CD4-positive, alpha-beta T cell treated with Interferon alpha-2 for 1 hour (primary cell): ENCODE data around the gene RHEB.

Source experiments
- DNase-seq, 2 donors: peaks; one replicate each; pipeline ENCODE4 v3.0.0-alpha.2; 2020 to 2022

Gene RHEB

DNA sequence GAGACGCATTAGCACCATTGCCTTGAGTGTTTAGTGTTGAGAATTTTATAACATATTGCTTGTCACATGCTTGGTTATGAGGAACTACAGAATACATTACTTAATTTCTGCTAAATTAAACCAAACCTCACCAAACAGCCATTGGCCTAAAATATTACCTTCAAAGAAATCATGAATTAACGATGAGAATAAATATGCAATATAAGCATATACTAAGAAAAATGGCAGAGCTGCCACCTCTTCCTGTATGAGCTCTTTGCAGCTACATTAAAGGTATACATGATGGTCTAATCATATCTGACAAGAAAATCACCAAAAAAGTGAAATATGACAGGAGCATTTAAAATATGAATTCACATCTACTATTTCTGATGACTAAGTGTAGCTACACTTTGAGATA lies 5.2 kb upstream of the RHEB start:
- no peak for DNase-seq

DNA sequence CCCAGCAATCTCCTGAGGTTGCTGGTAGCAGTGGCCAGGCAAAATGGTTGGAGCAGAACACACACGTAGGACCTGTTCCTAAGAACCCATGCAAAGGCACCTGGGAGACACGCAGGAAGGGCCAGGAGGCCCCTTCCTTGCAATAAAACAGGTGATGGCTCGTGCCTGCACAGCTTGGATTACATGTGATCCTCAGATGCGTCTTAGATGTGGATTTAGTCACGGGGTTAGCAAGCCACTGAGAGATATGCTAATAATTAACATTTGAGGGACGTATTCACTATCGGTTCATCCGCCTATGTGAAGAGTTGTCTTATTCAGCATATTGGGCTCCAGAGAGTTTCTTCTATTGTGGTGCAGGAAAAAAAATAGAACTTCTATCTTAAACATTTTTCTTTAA lies 4.6 kb upstream of the RHEB start:
- DNase-seq = no peak

DNA sequence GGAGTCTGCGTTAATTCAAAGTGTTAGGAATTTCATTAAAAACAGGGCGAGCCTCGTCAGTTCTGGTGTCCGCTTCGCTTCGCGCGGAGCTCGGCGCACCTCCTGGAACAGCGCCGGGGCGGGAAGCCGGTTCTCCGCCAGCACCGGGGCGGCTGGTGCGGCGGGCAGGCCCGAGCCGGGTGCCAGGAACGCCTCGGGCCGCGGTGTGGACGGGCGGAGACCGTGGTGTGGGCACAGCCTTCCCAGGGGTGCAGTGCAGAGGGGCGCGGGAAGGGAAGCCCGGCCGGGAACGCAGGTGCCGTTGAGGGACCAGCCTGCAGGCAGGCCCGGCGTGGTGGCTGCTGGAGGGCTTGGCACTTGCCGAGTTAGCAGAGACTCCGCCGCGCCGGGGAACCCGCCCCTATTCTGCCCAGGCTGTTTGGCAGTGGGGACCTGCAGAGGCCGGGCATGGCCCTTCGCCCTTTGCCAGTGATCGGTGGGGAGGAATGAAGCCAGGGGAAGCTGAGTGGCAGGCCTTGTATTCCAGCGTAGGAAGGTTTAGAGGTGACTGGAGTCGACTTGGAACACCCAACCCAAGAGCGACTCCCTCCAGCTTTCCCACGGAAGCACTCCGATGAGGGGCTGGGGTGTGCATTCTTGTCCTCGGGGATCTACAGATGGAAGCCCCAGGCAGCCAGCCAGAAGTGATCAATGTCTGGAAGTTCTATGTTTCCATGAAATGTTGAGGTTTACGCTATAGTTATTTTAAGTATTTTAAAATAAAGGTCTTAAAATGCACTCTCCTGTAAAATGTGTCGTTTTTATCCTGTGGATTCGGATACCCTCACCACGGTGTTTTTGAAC lies 945 bp upstream of the RHEB start:
- DNase-seq = peak; percentile 14 to 22

DNA sequence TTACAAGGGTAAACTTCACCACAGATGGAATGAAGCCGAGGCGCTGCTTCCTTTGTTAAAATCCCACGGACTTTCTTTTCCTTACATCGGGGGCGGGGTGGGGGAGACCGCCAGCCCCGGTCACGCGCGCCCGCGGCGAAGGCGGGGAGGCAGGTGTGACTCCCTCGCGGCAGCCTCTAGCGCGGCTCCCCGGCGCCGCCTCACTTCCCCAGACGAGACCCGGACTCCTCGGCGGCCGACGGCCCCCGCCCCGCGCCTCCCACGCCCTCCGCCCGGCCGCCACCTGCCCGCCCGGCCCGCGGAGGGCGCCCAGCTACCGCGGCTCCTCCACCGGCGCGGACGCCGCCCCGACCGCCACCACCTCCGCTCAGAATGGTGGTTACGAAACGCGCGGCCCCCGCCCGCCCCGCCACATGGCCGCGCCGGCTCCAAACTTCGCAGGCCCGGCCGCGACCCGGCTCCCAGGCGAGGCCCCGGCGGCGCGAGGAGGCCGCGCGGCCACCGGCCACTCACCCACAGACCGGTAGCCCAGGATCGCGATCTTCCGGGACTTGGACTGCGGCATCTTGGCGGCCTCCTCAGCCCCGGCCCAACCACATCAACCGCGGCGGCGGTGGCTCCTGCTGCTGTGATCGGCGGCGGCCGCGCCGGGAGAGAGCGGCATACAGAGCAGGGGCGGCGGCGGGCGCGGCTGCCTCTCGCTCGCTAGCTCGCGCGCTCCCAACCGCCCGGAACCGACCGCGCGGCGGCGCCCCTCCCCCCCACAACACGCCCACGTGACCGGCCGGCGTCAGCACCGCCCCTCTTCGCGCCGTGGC lies 539 bp downstream of the RHEB start:
- peak; percentile 52 to 67 for DNase-seq

DNA sequence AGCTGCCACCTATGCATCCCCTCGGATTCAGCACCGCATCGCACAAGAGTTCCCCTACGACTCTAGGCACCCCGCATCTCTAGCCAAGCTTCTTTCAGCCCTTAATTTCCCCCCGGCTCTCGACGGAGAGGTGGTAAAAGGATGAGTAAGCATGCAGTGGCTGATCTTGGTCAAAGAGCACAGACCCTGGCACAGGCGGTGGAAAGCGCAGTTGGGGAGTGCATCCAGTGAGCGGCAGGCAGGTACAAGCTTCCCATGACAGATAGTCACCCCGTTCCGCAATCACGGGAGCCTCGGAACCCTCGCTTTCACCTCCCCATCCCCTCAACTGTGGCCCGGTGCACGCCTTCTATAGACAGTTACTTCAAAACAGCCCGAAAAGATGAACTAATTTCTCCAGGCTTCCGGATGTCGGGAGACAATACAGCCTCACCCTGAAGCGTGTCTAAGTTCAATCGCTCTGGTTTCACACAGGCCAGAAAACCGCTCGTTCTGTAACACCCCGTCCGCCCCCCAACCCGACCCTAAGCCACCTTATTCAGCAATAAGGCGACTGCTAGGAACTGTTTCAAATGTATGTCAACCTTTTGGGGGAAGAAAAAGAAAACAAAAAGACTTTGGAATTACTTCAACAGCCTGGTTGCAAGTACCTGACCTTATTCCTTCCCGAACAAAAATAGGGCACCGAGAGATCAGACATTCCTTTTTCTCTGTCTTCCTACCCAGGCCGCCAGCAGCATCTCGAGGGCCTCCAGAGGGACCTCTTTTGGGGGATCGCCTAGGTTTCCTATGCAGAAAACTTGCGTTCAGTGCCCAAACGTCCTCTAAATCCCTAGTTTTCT lies 1.4 kb downstream of the RHEB start:
- peak; percentile 30 to 46 for DNase-seq

DNA sequence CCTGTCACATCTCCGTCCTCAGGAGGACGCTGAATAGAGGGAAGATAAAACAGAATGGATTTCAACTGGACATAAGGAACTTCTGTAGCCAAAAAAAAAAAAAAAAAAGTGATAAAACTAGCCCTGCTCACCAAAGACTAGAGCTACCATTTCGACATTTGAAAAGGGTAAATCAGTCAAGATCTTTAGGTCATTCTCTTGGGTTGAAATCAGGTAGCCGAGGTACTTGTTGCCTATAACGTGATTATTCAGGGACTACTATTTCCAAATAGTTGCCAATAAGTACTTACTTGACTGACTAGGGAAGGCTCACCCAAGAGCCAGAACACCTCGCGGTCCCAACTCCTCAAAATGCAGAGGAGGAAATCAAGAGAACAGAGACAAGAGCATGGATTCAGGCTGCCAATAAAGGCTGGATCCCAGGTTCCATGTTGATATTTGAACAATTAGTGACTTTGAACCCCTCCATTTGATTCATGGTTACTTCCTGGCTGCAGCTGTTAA lies 2.0 kb downstream of the RHEB start:
- no peak for DNase-seq

DNA sequence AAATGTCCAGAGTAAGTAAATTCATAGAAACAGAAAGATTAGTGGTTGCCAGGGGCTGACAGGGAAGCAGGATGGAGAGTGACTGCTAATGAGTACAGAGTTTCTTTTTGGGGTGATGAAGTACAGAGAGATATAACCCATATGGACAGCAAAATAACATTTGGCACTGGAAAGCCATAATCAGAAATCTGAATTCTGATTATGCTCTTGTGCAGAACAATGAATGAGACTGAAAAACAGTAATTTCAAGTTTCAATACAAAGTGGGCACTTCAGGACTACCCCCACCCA lies 4.5 kb downstream of the RHEB start:
- DNase-seq = no peak

DNA sequence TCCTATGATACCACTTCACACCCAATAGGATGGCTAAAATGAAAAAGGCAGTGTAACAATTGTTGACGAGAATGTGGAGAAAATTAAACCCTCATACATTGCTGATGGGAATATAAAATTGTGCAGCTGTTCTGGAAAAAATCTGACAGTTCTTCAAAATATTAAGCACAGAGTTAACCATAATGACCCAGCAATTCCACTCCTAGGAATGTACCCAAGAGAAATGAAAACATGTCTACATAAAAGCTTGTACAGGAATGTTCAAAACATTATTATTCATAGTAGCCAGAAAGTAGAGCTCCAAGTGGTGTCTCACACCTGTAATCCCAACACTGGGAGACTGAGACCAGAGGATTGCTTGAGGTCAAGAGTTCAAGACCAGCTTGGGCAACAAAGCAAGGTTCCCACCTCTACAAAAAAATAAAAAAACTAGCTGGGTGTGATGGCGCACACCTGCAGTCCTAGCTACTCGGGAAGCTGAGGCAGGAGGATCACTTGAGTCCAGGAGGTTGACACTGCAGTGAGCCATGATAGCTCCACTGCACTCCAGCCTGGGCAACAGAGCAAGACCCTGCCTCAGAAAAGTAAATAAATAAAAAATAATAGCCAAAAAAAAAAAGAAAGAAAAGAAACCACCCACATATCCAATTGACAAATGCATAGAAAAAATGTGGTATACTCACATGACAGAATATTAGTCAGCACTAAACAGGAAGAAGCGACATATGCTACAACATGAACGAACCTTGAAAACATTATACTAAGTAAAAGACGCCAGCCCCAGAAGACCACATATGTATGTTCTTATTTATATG lies 5.0 kb downstream of the RHEB start:
- no peak for DNase-seq

DNA sequence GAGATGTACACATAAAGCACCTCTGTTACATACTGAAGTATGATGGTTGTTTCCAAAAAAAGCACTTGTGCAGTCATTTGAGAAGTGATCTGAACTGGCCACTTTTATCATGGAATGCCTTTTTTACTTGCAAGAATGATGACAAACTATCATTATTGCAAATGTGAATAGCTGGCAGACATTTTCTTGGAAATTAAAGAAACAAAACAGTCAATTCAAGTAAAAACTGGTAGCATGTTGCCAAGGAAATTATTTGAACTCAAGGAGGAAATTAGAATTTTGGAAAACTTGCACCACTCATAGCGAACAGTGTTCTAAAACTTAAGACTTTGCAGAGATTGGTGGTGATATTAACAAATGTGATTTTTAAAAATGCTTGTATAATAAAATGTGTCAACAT lies 6.6 kb downstream of the RHEB start:
- DNase-seq = no peak

DNA sequence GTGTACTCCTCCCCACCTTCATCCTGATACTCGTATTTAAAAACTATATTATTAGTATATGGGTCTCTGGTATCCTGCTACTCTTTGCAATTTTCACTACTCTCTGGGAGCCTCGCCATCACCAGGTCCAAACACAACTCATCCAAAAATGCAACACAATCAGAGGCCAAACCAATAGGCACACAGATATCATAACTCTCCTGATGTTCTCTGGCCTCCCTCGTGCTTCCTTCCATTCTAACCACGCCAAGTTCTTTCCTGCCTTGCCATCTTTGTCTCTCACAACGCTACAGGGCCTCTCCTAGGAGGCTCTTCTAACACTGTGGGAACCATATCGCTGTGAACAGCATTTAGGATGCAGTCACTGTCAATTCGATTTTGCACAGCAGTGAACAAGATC lies 7.3 kb downstream of the RHEB start:
- no peak for DNase-seq

DNA sequence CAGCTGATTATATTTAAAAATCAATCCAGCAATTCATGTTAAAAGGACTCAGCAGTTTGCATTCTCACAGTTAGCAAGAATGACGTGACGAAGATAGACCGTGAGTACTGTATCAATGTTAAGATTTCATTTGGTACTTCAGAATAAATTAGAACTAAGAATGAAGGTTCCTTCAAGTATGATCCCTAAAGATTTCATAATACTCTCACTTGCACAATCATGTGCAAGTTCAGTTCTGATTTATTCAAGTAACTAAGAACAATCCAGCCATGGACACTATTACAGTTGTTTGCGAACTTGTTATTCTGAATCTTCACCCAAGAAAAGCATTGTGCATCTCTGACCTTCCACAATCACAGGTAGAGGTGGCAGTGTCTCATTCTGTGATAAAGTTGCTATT lies 7.7 kb downstream of the RHEB start:
- no peak for DNase-seq

DNA sequence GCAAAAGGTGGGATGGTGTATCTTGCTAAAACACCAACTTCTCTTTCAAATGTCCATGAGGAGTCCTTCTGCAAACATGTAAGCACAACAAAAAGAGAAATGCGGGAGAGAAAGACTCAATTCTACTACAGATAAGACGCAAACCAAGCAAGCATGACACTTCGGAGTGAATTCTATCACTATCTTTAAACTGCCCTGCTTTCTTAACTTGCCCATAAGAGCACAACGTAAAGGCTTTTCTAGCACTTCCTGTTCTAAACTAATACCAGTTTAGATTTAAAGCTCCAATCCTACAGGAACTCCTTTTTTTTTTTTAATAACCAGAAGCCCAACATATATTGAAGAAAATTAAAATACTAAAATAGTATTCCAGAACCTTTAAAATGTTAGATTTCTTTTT lies 8.4 kb downstream of the RHEB start:
- DNase-seq = no peak

DNA sequence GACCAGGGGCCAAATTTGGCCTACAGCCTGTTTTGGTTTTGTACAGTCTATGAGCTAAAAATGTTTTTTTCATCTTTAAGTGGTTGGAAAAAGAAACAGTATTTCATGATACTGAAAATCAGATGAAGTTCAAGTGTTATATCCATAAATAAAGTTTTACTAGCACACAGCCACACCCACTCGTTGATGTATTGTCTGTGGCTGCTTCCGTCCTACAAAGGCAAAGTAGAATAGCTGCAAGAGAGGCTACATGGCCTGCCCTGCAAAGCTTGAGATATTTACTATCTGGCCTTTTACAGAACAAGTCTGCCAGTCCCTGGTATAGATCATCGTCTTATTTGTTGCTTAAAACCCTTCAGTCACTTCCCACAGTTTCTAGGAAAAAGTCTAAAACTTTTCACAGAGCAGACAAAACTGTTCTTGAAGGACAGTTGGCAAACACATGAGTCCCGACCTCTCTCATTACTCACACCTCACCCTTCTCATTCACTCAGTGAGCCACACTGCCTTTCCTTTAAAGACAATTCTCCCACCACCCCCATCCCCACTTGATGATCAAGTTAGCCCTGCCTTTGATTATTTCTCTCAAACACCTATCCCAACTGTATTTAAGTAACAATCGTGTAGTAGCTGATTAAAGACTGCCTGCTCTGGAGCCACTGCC lies 9.9 kb downstream of the RHEB start:
- DNase-seq = no peak

DNA sequence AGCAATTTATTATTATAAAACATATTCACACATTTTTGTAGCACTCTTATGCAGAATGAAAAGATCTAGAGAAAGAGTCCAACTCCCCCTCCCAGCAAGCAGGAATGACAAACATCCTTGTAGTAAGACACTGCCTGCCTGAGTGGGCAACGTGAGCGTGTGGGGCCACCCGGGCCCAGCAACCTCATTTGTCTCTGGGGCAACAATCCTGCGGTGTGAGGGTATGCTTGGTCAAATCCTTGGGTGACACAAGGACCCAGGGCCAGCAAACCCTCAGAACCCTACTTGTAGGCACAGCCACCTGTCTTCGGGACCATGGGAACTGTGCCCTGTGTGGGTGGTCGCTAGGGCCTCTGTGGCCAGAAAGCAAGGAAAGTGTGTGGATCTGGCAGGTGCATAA lies 10.7 kb downstream of the RHEB start:
- no peak for DNase-seq

DNA sequence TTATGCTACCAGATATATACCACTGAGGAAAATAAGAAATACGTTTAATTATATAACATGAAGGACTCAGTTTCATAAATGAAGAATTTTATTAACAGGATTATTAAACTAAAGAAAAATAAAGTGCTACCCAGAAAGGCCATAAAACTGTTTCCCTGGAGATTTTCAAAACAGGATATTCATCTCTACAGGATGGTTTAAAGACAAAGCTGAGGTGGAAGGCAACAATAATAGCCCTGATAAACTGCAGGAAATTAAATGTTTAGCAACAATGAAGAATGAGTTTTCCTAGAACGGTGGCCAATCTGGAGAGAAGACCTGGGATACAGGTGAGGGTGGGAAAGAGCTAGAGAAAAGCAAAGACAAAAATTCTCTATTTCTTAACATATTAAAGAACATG lies 11.9 kb downstream of the RHEB start:
- DNase-seq = no peak

DNA sequence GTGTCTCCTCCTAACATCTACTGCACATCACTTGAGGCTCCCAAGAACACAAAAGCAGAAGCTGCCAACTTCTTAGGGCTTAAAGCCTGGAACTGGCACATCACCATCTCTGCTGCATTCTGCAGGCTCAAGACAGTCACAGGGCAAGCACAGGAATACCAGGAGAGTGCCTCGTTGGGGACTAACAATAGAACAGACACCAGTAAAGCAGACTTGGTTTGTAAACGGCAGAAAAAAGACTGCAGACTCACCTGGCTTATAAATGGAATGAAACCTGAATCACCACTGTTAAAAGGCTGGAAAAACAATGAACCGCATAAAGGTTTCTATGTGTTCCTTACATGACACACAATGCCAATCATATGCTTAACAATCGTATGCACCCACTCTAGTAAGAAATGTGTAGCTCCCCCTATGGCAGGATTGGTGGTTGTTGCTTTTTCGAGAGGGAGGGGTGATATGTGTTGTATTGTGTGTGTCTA lies 12.8 kb downstream of the RHEB start:
- no peak for DNase-seq

DNA sequence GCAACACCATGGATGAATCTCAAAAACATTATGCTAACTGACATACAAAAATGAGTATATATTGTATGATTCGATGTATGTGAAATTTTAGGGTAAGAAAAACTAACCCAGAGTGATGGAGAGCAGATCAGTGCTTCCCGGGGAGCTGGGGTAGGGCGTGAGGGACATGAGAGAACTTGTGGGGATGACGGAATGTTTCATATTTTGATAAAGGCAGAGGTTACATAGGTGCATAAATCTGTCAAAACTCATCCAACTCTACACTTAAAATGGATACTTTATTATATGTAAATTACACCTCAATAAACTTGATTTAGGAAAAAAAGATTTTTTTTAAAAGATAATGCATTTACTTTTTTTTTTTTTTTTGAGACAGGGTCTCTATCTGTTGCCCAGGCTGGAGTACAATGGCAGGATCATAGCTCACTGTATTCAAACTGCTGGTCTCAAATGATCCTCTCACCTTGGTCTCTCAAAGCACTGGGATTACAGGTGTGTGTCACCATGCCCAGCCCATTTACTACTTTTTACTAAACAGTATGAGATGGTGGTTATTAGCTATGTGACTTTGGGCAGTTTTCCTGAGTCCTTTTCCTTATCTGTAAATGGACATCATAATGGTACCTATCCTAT lies 13.7 kb downstream of the RHEB start:
- DNase-seq = no peak

DNA sequence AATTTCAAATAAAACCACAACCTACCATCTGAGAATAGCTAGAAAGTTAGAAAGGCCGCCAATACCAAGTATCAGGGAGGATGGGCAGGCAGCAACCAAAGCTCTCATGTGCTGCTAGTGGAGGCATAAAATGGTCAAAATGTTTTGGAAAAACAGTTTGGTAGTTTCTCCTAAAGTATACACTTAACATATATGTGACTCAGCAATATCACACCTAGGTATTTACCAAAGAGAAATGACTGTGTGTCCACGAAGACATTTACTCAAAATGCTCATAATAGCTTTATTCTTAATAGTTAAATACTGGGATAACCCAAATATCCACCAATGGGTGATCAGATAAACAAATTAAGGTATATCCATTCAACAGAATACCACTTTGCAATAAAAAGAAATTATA lies 14.3 kb downstream of the RHEB start:
- no peak for DNase-seq

DNA sequence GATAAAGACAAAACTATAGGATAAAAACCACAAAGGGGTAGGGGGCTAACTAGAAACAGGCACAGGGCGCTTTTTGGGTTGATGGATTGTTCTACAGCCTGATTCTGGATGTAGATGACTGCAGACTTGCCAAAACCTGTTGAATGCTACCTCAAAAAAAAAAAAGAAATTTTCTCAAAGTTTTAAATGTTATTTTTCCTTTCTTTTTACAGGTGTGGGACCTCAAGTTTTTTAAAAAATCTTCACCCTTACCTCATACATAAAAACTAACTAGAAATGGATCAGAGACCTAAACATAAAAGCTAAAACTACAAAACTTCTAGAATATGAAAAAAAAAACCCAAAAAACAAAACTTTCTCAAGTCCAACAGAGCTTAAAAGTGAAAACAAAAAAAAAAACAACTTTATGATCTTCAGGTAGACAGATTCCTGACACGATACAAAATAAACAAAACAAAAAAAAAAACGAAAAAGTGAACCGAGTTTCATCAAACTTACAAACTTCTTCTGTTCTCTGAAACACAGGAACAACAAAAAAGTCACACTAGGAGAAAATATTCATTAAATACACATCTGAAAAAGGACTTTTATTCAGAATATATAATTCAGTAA lies 14.9 kb downstream of the RHEB start:
- DNase-seq = no peak

DNA sequence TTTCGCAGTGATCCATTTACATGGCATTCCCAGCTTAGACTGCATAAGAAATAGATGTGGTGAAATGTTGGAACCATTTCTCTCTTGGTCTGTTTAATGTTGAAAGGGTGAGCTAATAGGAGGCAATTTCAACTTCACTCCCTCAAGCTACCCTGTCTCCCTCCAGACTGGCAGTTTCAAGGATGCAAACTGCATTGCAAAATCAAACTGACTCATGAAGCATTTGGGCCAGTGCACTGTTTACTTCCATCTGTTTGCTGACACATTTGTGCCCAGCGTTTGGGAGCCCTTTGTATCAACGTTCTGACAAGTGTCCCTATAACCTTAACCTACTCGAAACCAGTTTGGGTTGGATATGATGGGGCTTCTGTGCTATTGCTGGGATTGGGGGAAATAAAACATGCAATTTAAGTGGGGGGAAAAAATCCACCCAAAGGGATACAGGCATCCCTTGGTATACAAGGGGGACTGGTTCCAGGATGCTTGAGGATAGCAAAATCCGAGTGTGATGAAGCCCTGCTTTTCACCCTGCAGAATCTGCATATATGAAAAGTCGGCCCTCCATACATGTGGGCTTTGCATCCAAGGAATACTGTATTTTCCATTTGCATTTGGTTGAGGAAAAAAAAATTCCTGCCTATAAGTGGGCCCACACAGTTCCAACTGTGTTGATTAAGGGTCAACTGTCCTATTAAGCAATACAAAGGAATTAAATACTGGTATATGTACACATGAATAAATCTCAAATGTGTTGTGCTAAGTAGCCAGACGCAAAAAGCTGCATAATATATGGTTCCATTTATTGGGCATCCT lies 15.6 kb downstream of the RHEB start:
- peak in 1 of 2 donors; percentile 16 for DNase-seq
